NCI-H2171 (cell line): ENCODE measurements around the gene CALML4.
"Not testable (repeated sequence)": the region's sequence is repeated elsewhere in the genome, so short reads cannot be mapped to it uniquely, and the experiment has no call there.

Experiments used
- DNase-seq: peaks from one replicate; lab custom pipeline; 2025; lab: John Stamatoyannopoulos, UW

Gene CALML4

DNA sequence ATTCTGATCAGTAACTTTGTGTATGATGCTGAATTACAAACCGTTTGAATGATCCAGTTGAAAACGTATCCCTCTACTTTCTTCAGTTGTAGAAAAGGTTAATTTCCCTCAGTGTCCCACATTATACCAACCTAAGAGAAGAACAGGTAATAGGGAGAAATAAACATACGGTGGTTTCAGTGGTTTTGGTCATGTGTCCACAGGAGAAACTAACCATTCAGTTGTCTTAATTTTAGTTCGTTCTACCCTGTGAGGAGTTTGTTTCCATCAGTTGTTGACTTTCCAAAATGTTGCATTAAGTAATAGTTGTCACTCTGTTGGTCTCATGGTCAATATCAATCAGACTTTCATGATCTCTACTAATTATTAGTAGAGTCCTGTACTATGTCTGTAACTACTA lies 15.1 kb downstream of the CALML4 start:
- DNase-seq = no peak

- no peak for DNase-seq
Observed at GRCh38 chr15:68188647-68189046, 16.5 kb downstream of the CALML4 start.

DNA sequence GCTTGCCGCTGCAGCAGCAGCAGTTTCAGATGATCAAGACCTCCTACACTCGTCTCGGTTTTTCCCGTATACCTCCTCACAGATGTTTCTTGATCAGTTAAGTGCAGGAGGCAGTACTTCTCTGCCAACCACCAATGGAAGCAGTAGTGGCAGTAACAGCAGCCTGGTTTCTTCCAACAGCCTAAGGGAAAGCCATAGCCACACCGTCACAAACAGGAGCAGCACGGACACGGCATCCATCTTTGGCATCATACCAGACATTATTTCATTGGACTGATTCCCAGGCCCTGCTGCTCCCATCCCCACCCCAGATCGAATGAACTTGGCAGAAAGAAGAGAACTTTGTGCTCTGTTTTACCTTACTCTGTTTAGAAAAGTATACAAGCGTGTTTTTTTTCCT lies 17.6 kb downstream of the CALML4 start:
- DNase-seq = peak; percentile 64

GRCh38 chr15:68186671-68187397 lies 18.3 kb downstream of the CALML4 start:
- no peak for DNase-seq

- no peak for DNase-seq
Observed at GRCh38 chr15:68184616-68185480, 20.3 kb downstream of the CALML4 start.

GRCh38 chr15:68183616-68184315 lies 21.4 kb downstream of the CALML4 start:
- DNase-seq = no peak

GRCh38 chr15:68177742-68178141 lies 27.4 kb downstream of the CALML4 start:
- DNase-seq = no peak

- DNase-seq = no peak
Observed at GRCh38 chr15:68176601-68177000, 28.5 kb downstream of the CALML4 start.

- no peak for DNase-seq
Observed at GRCh38 chr15:68175526-68175925, 29.6 kb downstream of the CALML4 start.

- DNase-seq = no peak
Observed at GRCh38 chr15:68173119-68173518, 32.0 kb downstream of the CALML4 start.

- not testable (repeated sequence) for DNase-seq
Observed at GRCh38 chr15:68172037-68172436, 33.1 kb downstream of the CALML4 start.

DNA sequence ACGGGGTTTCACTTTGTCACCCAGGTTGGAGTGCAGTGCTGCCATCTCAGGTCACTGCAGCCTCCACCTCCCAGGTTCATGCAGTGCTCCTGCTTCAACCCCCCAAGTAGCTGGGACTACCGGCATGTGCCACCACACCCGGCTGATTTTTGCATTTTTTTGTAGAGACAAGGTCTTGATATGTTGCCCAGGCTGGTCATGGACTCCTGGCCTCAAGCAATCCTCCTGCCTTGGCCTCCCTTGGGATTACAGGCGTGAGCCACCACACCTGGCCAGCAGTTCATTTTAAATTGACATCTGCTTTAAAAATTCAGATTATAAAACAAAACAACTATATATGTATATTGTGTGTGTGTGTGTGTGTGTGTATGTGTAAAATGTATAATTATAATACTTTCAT lies 38.3 kb downstream of the CALML4 start:
- DNase-seq = no peak

- no peak for DNase-seq
Observed at GRCh38 chr15:68163191-68163590, 41.9 kb downstream of the CALML4 start.

DNA sequence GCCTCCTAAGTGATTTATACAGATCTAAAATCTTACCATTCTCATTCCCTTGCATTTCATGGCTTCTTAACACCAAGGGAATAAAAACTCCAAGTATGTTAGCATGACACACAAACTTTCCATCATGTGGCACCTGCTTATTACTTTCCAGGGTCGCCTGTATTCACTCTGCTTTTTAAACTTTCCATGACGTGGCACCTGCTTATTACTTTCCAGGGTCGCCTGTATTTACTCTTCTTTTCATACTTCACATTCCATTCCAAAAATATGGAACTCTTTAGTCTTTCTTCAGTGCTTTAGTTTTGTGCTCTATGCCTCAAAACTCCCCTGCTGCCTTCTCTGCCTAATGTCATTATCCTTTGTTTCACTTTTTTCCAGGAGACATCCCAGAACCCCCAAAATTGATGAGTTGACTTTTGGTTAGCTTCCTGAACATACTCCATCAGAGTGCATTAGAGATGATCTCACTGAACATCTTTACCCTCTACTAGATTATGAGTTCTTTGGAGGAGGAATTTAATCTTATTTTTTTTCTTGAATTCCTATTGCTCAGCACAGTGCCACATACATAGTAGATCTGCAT lies 47.0 kb downstream of the CALML4 start:
- DNase-seq = no peak

- DNase-seq = no peak
Observed at GRCh38 chr15:68157074-68157473, 48.1 kb downstream of the CALML4 start.

DNA sequence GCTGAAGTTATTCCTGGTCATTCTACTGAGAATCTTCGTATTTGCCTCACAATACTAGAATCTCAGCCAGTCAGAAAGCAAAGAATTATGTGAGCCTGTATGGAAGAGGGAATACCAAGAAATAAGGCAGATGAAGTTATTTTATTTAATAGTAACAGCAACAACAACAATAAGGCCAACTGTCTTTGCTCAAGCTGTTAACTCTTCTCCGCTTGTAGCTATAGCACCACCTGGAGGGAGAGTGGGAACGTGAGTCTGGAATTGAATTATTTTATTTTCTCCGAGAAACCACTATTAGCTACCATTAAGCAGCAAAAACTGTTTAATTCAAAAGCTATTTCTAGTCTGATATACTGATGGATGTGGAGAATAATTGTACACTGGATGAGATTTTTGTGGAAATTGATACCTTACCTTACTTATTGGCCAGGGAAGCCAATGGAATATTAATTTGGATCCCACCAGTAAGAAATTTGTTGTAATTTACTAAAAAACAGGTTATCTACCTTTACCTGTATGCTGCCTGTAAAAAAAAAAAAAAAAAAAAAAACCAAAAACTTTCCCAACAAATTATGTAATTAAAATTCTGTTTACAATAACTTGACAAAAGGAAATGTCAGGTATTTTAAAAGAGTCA lies 50.1 kb downstream of the CALML4 start:
- DNase-seq = peak; percentile 20

GRCh38 chr15:68152342-68152741 lies 52.8 kb downstream of the CALML4 start:
- DNase-seq = no peak

DNA sequence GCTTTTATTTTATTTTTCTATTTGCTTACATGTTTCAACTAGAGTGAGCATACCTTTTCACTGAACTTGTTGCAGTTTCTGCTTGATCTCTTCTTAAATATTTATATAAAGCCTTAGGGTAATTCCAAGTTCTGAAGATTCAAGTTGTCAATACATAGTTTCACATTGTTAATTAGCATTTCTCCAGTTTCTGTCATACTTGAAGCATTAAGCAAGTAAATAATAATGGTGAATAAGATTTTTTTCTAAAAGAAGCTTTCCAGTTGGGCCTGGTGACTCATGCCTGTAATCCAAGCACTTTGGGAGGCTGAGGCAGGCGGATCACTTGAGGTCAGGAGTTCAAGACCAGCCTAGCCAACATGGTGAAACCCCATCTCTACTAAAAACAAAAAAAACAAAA lies 53.9 kb downstream of the CALML4 start:
- no peak for DNase-seq

GRCh38 chr15:68150187-68150586 lies 54.9 kb downstream of the CALML4 start:
- no peak for DNase-seq

- no peak for DNase-seq
Observed at GRCh38 chr15:68149059-68149458, 56.1 kb downstream of the CALML4 start.

DNA sequence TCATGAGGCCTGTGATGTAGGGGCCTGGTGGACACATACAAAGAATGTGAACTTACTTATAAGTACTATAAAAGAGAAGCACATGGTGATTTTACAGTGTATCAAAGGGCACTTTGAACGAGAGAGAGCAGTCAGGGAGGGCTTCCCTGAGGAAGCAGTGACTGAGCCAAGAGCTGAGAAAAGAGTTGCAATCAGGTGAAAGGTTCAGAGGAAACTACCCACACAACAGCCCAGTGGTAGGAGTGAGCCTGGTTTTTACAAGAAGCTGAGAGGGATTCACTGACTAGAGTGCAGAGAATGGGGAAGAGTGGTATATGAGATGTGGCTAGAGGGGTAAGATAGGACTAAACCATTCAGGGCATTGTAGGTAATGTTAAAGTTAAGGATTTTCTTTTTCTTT lies 57.1 kb downstream of the CALML4 start:
- no peak for DNase-seq

GRCh38 chr15:68145706-68146105 lies 59.4 kb downstream of the CALML4 start:
- no peak for DNase-seq
